Mesenchymal stem cell (in vitro differentiated cells and primary cell): Measurements from ENCODE around the gene RAB43.
A peak's percentile ranks its signal among the peaks of the same experiment; 100 is the strongest.

Experiments
- DNase-seq: peaks from one replicate; pipeline ENCODE4 v3.0.0-alpha.2; 2013
- H2AFZ ChIP-seq: one replicate; pipeline ENCODE4 v1.6.1; 2013; ENCODE audit warnings: low read depth, mild to moderate bottlenecking, control low read depth, inconsistent platforms, low read length, moderate library complexity
- H2AK5ac ChIP-seq: 2 replicates; pipeline ENCODE4 v1.6.1; 2013; ENCODE audit warnings: low read length, moderate library complexity, mild to moderate bottlenecking, inconsistent platforms; ENCODE audit not compliant: severe bottlenecking
- H2BK120ac ChIP-seq: one replicate; pipeline ENCODE4 v1.6.1; 2013; ENCODE audit warnings: low read depth, mild to moderate bottlenecking, inconsistent platforms, low read length, moderate library complexity
- H2BK12ac ChIP-seq, 2 experiments: one replicate each; pipeline ENCODE4 v1.6.1; 2013; ENCODE audit warnings: inconsistent platforms in 2 of 2, low read length in 2 of 2, mild to moderate bottlenecking in 2 of 2, moderate library complexity in 2 of 2, control low read depth in 1 of 2
- H2BK15ac ChIP-seq: one replicate; pipeline ENCODE4 v1.6.1; 2013; ENCODE audit warnings: mild to moderate bottlenecking, low read depth, inconsistent platforms; ENCODE audit not compliant: poor library complexity, severe bottlenecking
- H2BK5ac ChIP-seq: 2 replicates; pipeline ENCODE4 v1.6.1; 2013; ENCODE audit warnings: low read depth, mild to moderate bottlenecking, low read length, control low read depth, inconsistent platforms; ENCODE audit not compliant: poor library complexity, severe bottlenecking
- H3K14ac ChIP-seq, 2 experiments: one replicate each; pipeline ENCODE4 v1.6.1; 2013; ENCODE audit warnings: inconsistent platforms in 2 of 2, low read length in 2 of 2, control low read depth in 1 of 2, mild to moderate bottlenecking in 1 of 2, moderate library complexity in 1 of 2
- H3K18ac ChIP-seq, 2 experiments: one replicate each; pipeline ENCODE4 v1.6.1; 2013; ENCODE audit warnings: inconsistent platforms in 2 of 2, low read length in 2 of 2, control low read depth in 1 of 2, low read depth in 1 of 2, mild to moderate bottlenecking in 1 of 2
- H3K23ac ChIP-seq, 2 experiments: one replicate each; pipeline ENCODE4 v1.6.1; 2013; ENCODE audit warnings: inconsistent platforms in 2 of 2, low read length in 2 of 2, mild to moderate bottlenecking in 2 of 2, moderate library complexity in 2 of 2, control low read depth in 1 of 2
- H3K27ac ChIP-seq: 2 replicates; pipeline ENCODE4 v1.5.1; 2013; ENCODE audit warnings: mild to moderate bottlenecking, moderate library complexity, low read length, control low read depth, inconsistent platforms; ENCODE audit not compliant: poor library complexity, severe bottlenecking
- H3K27me3 ChIP-seq, 2 experiments: 2 replicates each; pipeline versions ENCODE4 v1.6.1 to v1.7.0; 2013; ENCODE audit warnings: low read length in 2 of 2, mild to moderate bottlenecking in 2 of 2, moderate library complexity in 2 of 2, control low read depth in 1 of 2, inconsistent platforms in 1 of 2; ENCODE audit not compliant: control insufficient read depth in 1 of 2, insufficient read depth in 1 of 2
- H3K36me3 ChIP-seq, 2 experiments: 2 replicates each; pipeline versions ENCODE4 v1.6.1 to v1.7.0; 2013; ENCODE audit warnings: low read length in 2 of 2, control low read depth in 1 of 2, inconsistent platforms in 1 of 2, low read depth in 1 of 2, mild to moderate bottlenecking in 1 of 2; ENCODE audit not compliant: insufficient read depth in 2 of 2, control insufficient read depth in 1 of 2
- H3K4ac ChIP-seq, 2 experiments: one replicate each; pipeline ENCODE4 v1.6.1; 2013; ENCODE audit warnings: inconsistent platforms in 2 of 2, low read length in 2 of 2, mild to moderate bottlenecking in 2 of 2, moderate library complexity in 2 of 2, control low read depth in 1 of 2, low read depth in 1 of 2
- H3K4me1 ChIP-seq: 2 replicates; pipeline ENCODE4 v1.6.1; 2013; ENCODE audit warnings: low read depth, low read length, control low read depth; ENCODE audit not compliant: control insufficient read depth, insufficient read depth
- H3K4me2 ChIP-seq: 2 replicates; pipeline ENCODE4 v1.6.1; 2013; ENCODE audit warnings: low read length, mild to moderate bottlenecking, inconsistent platforms; ENCODE audit not compliant: poor library complexity, severe bottlenecking
- H3K4me3 ChIP-seq, 2 experiments: 2 replicates each; pipeline versions ENCODE4 v1.5.1 to v1.7.0; 2013; ENCODE audit warnings: low read length in 2 of 2, mild to moderate bottlenecking in 2 of 2, control low read depth in 1 of 2, low read depth in 1 of 2; ENCODE audit not compliant: insufficient read depth in 1 of 2
- H3K79me1 ChIP-seq: replicated peaks from 2 replicates; pipeline ENCODE4 v1.6.1; 2013; ENCODE audit warnings: mild to moderate bottlenecking, control low read depth, low read length, inconsistent platforms; ENCODE audit not compliant: poor library complexity, severe bottlenecking
- H3K9ac ChIP-seq: 2 replicates; pipeline ENCODE4 v1.7.0; 2013; ENCODE audit warnings: mild to moderate bottlenecking, low read length, moderate library complexity
- H3K9me3 ChIP-seq: 2 replicates; pipeline ENCODE4 v1.7.0; 2013; ENCODE audit warnings: mild to moderate bottlenecking, low read length; ENCODE audit not compliant: control insufficient read depth
- H4K8ac ChIP-seq: one replicate; pipeline ENCODE4 v1.6.1; 2013; ENCODE audit warnings: inconsistent platforms, mild to moderate bottlenecking, low read length, moderate library complexity
- H4K91ac ChIP-seq: one replicate; pipeline ENCODE4 v1.6.1; 2013; ENCODE audit warnings: mild to moderate bottlenecking, low read length, inconsistent platforms
- whole genome bisulfite sequencing: methylation state at CpG from one replicate; pipeline ENCODE4 v1.1.7; 2013; ENCODE audit warnings: mixed read lengths; 5-methylcytosine and 5-hydroxymethylcytosine counted together

The RAB43 gene

GRCh38 chr3:129061888-129062834 is 59.4 kb downstream of the RAB43 start:
- no peak overlapping the region for H3K23ac ChIP-seq
- H3K36me3 ChIP-seq: no peaks in the 10 kb centered on the region
- no peaks in the 10 kb centered on the region for H3K9me3 ChIP-seq
- H4K91ac ChIP-seq: peak overlapping the region; percentile 46
- H3K14ac ChIP-seq: peak overlapping the region in 1 of 2 experiments; percentile 11
- no peak overlapping the region for H2BK15ac ChIP-seq
- H2AK5ac ChIP-seq: no peak overlapping the region
- no peaks in the 10 kb centered on the region for H3K79me1 ChIP-seq
- no peak overlapping the region for H2AFZ ChIP-seq
- H3K18ac ChIP-seq: peak overlapping the region in 1 of 2 experiments; percentile 55
- no peak overlapping the region for H3K27ac ChIP-seq
- H3K9ac ChIP-seq: no peak overlapping the region
- no peak overlapping the region for H3K4me3 ChIP-seq
- no peak overlapping the region for H2BK120ac ChIP-seq
- peak overlapping the region in 1 of 2 experiments; percentile 3 for H2BK12ac ChIP-seq
- H4K8ac ChIP-seq: no peak overlapping the region
- WGBS: 92% methylated on average over 32 of the region's 32 CpGs
- no peak overlapping the region for H3K4ac ChIP-seq
- DNase-seq: no peak
- H2BK5ac ChIP-seq: no peak overlapping the region
- H3K27me3 ChIP-seq: peaks cover 30 to 32% of the 10 kb centered on the region in 2 experiments
- H3K4me2 ChIP-seq: no peak overlapping the region
- peaks cover 2% of the 10 kb centered on the region for H3K4me1 ChIP-seq

GRCh38 chr3:129061023-129061887 is 60.3 kb downstream of the RAB43 start:
- Histone ChIP-seq H3K14ac (no peak overlapping the region), H3K4ac (no peak overlapping the region), H2BK5ac (no peak overlapping the region), H3K18ac (peak overlapping the region in 1 of 2 experiments; percentile 55), H2BK12ac (no peak overlapping the region), H4K91ac (peak overlapping the region; percentile 41), H3K4me1 (peaks cover 2% of the 10 kb centered on the region), H2AK5ac (no peak overlapping the region), H3K9me3 (no peaks in the 10 kb centered on the region), H3K4me3 (no peak overlapping the region), H3K4me2 (no peak overlapping the region), H2AFZ (no peak overlapping the region), H4K8ac (no peak overlapping the region), H3K79me1 (no peaks in the 10 kb centered on the region), H3K9ac (no peak overlapping the region), H3K36me3 (no peaks in the 10 kb centered on the region), H2BK120ac (no peak overlapping the region), H3K27ac (no peak overlapping the region), H3K27me3 (peaks cover 39 to 41% of the 10 kb centered on the region in 2 experiments), H3K23ac (no peak overlapping the region), H2BK15ac (no peak overlapping the region)
- no peak for DNase-seq
- WGBS: 85% methylated on average over 19 of the region's 19 CpGs

GRCh38 chr3:129060276-129061022 is 61.2 kb downstream of the RAB43 start, which contains the start of gene GP9:
Gene GP9 (plus strand): TSS chr3:129060779. CDS start chr3:129061740, 961 bp downstream.
- WGBS: 84% methylated on average over 13 of the region's 13 CpGs

More at GRCh38 chr3:129060276-129061022, 61.2 kb downstream of the RAB43 start, which contains the start of gene GP9:
- DNase-seq: no peak
- Histone ChIP-seq H3K18ac (peak within 1 kb of the TSS in 1 of 2 experiments; percentile 55), H3K27me3 (peaks cover 44 to 45% of the 10 kb centered on the region in 2 experiments), H3K36me3 (no peaks in the 10 kb centered on the region), H4K91ac (peak within 1 kb of the TSS; percentile 41), H3K4ac (no peak within 1 kb of the TSS), H3K27ac (no peak within 1 kb of the TSS), H2BK15ac (no peak within 1 kb of the TSS), H2BK12ac (peak within 1 kb of the TSS; percentile 11 to 56), H2AK5ac (no peak within 1 kb of the TSS), H2BK120ac (peak within 1 kb of the TSS; percentile 62), H3K9me3 (no peaks in the 10 kb centered on the region), H3K4me1 (peaks cover 2% of the 10 kb centered on the region), H3K9ac (no peak within 1 kb of the TSS), H2BK5ac (no peak within 1 kb of the TSS), H2AFZ (no peak within 1 kb of the TSS), H3K14ac (peak within 1 kb of the TSS in 1 of 2 experiments; percentile 48), H4K8ac (no peak within 1 kb of the TSS), H3K4me3 (no peak within 1 kb of the TSS), H3K23ac (peak within 1 kb of the TSS in 1 of 2 experiments; percentile 92), H3K4me2 (no peak within 1 kb of the TSS), H3K79me1 (no peaks in the 10 kb centered on the region)
